ENCODE results near the gene AJAP1.

The AJAP1 gene

DNA sequence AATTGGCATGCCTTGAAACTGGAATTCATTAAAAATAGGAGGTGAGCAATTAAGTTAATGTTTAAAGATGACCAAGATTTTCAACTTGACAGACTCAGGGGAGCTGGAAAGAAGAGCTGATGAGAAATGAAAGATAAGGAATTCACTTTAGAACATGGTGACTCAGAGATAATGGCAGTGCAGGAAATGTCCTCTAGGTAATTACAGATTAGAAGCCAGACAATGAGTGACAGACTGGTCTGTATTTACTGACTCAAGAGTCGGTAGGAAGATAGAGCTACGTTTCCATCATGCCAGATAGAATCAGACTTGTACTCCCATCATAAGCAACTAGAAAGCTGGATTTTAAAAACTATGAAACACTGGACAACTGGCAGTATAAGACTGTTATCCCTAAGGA, 151.6 kb downstream of the AJAP1 start:
- ATAC-seq, result no peak
- TF ChIP-seq SNAI2 (CRISPR knock-in tag; IDR thresholded peaks at IDR 0.05) (no peak), OSR1 (CRISPR knock-in tag; IDR thresholded peaks at IDR 0.05) (no peak), ISL1 (CRISPR knock-in tag; IDR thresholded peaks at IDR 0.05) (no peak), ZC3H10 (CRISPR knock-in tag; IDR thresholded peaks at IDR 0.05) (no peak), ZFP30 (CRISPR knock-in tag; IDR thresholded peaks at IDR 0.05) (no peak), TOX (CRISPR knock-in tag; IDR thresholded peaks at IDR 0.05; ENCODE audit: borderline replicate concordance) (no peak), ZNF565 (CRISPR knock-in tag; conservative IDR thresholded peaks at IDR 0.05; ENCODE audit: low read depth) (no peak), ARNTL (CRISPR knock-in tag; IDR thresholded peaks at IDR 0.05; ENCODE audit: borderline replicate concordance, low read depth) (no peak), ZFP3 (CRISPR knock-in tag; IDR thresholded peaks at IDR 0.05) (no peak), RARB (CRISPR knock-in tag; IDR thresholded peaks at IDR 0.05) (no peak), ZNF70 (CRISPR knock-in tag; IDR thresholded peaks at IDR 0.05) (no peak), PPARA (CRISPR knock-in tag; IDR thresholded peaks at IDR 0.05; ENCODE audit: borderline replicate concordance) (no peak), CSDC2 (CRISPR knock-in tag; IDR thresholded peaks at IDR 0.05) (no peak), ZNF8 (CRISPR knock-in tag; IDR thresholded peaks at IDR 0.05) (no peak)
- TF ChIP-seq, protein P1, sequence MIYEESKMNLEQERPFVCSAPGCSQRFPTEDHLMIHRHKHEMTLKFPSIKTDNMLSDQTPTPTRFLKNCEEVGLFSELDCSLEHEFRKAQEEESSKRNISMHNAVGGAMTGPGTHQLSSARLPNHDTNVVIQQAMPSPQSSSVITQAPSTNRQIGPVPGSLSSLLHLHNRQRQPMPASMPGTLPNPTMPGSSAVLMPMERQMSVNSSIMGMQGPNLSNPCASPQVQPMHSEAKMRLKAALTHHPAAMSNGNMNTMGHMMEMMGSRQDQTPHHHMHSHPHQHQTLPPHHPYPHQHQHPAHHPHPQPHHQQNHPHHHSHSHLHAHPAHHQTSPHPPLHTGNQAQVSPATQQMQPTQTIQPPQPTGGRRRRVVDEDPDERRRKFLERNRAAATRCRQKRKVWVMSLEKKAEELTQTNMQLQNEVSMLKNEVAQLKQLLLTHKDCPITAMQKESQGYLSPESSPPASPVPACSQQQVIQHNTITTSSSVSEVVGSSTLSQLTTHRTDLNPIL (CRISPR knock-in tag; IDR thresholded peaks at IDR 0.05; ENCODE audit: low read depth), result no peak
- TF ChIP-seq, protein P2, sequence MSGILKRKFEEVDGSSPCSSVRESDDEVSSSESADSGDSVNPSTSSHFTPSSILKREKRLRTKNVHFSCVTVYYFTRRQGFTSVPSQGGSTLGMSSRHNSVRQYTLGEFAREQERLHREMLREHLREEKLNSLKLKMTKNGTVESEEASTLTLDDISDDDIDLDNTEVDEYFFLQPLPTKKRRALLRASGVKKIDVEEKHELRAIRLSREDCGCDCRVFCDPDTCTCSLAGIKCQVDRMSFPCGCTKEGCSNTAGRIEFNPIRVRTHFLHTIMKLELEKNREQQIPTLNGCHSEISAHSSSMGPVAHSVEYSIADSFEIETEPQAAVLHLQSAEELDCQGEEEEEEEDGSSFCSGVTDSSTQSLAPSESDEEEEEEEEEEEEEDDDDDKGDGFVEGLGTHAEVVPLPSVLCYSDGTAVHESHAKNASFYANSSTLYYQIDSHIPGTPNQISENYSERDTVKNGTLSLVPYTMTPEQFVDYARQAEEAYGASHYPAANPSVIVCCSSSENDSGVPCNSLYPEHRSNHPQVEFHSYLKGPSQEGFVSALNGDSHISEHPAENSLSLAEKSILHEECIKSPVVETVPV (CRISPR knock-in tag; IDR thresholded peaks at IDR 0.05), result no peak

DNA sequence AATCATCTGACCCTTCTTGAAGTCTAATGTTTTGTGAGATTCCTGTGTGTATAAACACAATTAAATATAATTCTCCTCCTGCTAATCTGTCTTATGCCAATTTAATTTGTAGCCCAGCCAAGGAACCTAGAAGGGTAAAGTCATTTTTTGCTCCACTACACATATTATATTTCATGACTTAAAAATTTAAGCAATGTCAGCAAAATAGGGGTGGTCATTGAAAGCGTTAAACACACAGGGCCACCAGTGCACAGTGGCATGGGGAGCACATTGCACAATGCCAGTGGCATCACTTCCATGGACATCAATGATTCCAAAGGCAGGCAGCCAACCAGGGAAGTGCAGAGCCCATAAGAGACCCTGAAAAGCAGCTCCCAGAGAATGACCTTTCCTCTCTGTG, 166.1 kb downstream of the AJAP1 start:
- ATAC-seq, result no peak
- TF ChIP-seq, protein P3, sequence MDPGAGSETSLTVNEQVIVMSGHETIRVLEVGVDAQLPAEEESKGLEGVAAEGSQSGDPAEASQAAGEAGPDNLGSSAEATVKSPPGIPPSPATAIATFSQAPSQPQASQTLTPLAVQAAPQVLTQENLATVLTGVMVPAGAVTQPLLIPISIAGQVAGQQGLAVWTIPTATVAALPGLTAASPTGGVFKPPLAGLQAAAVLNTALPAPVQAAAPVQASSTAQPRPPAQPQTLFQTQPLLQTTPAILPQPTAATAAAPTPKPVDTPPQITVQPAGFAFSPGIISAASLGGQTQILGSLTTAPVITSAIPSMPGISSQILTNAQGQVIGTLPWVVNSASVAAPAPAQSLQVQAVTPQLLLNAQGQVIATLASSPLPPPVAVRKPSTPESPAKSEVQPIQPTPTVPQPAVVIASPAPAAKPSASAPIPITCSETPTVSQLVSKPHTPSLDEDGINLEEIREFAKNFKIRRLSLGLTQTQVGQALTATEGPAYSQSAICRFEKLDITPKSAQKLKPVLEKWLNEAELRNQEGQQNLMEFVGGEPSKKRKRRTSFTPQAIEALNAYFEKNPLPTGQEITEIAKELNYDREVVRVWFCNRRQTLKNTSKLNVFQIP (CRISPR knock-in tag; IDR thresholded peaks at IDR 0.05; ENCODE audit: borderline replicate concordance, low read depth), result no peak
- no peak for TF ChIP-seq ZNF8 (CRISPR knock-in tag; IDR thresholded peaks at IDR 0.05)
- no peak for TF ChIP-seq TOX (CRISPR knock-in tag; IDR thresholded peaks at IDR 0.05; ENCODE audit: borderline replicate concordance)
- TF ChIP-seq BACH2 (CRISPR knock-in tag; IDR thresholded peaks at IDR 0.05; ENCODE audit: borderline replicate concordance), result no peak
- no peak for TF ChIP-seq CSDC2 (CRISPR knock-in tag; IDR thresholded peaks at IDR 0.05)
- TF ChIP-seq, protein P4, sequence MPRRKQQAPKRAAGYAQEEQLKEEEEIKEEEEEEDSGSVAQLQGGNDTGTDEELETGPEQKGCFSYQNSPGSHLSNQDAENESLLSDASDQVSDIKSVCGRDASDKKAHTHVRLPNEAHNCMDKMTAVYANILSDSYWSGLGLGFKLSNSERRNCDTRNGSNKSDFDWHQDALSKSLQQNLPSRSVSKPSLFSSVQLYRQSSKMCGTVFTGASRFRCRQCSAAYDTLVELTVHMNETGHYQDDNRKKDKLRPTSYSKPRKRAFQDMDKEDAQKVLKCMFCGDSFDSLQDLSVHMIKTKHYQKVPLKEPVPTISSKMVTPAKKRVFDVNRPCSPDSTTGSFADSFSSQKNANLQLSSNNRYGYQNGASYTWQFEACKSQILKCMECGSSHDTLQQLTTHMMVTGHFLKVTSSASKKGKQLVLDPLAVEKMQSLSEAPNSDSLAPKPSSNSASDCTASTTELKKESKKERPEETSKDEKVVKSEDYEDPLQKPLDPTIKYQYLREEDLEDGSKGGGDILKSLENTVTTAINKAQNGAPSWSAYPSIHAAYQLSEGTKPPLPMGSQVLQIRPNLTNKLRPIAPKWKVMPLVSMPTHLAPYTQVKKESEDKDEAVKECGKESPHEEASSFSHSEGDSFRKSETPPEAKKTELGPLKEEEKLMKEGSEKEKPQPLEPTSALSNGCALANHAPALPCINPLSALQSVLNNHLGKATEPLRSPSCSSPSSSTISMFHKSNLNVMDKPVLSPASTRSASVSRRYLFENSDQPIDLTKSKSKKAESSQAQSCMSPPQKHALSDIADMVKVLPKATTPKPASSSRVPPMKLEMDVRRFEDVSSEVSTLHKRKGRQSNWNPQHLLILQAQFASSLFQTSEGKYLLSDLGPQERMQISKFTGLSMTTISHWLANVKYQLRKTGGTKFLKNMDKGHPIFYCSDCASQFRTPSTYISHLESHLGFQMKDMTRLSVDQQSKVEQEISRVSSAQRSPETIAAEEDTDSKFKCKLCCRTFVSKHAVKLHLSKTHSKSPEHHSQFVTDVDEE (CRISPR knock-in tag; IDR thresholded peaks at IDR 0.05), result no peak
- TF ChIP-seq, protein P5, sequence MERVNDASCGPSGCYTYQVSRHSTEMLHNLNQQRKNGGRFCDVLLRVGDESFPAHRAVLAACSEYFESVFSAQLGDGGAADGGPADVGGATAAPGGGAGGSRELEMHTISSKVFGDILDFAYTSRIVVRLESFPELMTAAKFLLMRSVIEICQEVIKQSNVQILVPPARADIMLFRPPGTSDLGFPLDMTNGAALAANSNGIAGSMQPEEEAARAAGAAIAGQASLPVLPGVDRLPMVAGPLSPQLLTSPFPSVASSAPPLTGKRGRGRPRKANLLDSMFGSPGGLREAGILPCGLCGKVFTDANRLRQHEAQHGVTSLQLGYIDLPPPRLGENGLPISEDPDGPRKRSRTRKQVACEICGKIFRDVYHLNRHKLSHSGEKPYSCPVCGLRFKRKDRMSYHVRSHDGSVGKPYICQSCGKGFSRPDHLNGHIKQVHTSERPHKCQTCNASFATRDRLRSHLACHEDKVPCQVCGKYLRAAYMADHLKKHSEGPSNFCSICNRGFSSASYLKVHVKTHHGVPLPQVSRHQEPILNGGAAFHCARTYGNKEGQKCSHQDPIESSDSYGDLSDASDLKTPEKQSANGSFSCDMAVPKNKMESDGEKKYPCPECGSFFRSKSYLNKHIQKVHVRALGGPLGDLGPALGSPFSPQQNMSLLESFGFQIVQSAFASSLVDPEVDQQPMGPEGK (CRISPR knock-in tag; IDR thresholded peaks at IDR 0.05; ENCODE audit: borderline replicate concordance), result no peak
- TF ChIP-seq RARB (CRISPR knock-in tag; IDR thresholded peaks at IDR 0.05), result no peak
- no peak for TF ChIP-seq SNAI2 (CRISPR knock-in tag; IDR thresholded peaks at IDR 0.05)
- no peak for TF ChIP-seq GLIS3 (CRISPR knock-in tag; IDR thresholded peaks at IDR 0.05)
- no peak for TF ChIP-seq ESRRG (CRISPR knock-in tag; IDR thresholded peaks at IDR 0.05)
- TF ChIP-seq PPARA (CRISPR knock-in tag; IDR thresholded peaks at IDR 0.05; ENCODE audit: borderline replicate concordance), result no peak
- no peak for TF ChIP-seq ZFP3 (CRISPR knock-in tag; IDR thresholded peaks at IDR 0.05)
- no peak for TF ChIP-seq ZFP30 (CRISPR knock-in tag; IDR thresholded peaks at IDR 0.05)
- TF ChIP-seq, protein P2 (CRISPR knock-in tag; IDR thresholded peaks at IDR 0.05), result no peak
- no peak for TF ChIP-seq ARNTL (CRISPR knock-in tag; IDR thresholded peaks at IDR 0.05; ENCODE audit: borderline replicate concordance, low read depth)
- TF ChIP-seq OSR1 (CRISPR knock-in tag; IDR thresholded peaks at IDR 0.05), result no peak
- no peak for TF ChIP-seq ZNF70 (CRISPR knock-in tag; IDR thresholded peaks at IDR 0.05)
